Astrocyte of the cerebellum (primary cell): ENCODE measurements around the gene RIPPLY2.
"Not testable (repeated sequence)": the region's sequence is repeated elsewhere in the genome, so short reads cannot be mapped to it uniquely, and the experiment has no call there.

Experiments
- DNase-seq: peaks from one replicate; pipeline ENCODE4 v3.0.0-alpha.2; 2011; ENCODE audit warnings: low read depth
- H3K4me3 ChIP-seq: 2 replicates; pipeline ENCODE4 v1.5.1; 2011; ENCODE audit warnings: mild to moderate bottlenecking, low read depth, low read length, moderate library complexity
- in situ Hi-C: cut with HindIII; loops from 2 replicates; pipeline ENCODE4 v1.10.0; 2017; ENCODE audit warnings: low sequenced_read_pairs
- TF ChIP-seq, protein P1 (sequence below): IDR thresholded peaks from 2 replicates; pipeline ENCODE4 v1.5.1; 2012; ENCODE audit warnings: low read length, low read depth, moderate library complexity, mild to moderate bottlenecking; ENCODE audit errors: missing control alignments

Gene RIPPLY2

DNA sequence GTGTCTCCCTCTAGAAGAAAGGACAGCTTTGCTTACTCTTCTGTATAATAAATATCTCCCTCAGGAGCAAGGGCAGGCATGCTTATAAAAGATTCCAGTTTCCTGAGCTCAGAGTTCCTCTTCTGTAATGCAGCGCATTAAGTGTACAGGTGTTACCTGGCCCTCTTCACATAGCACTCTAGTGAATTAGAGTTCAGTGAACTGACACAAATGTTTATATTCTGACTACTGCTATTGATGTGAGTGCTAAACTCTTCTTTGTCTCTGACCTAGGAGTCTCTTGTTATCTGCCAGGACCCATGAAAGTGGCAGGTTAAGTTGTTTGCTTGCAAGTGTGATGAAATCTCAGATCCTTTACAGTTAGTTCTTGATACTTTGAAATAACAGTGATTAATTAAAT is 39.9 kb downstream of the RIPPLY2 start:
- TF ChIP-seq, protein P1, sequence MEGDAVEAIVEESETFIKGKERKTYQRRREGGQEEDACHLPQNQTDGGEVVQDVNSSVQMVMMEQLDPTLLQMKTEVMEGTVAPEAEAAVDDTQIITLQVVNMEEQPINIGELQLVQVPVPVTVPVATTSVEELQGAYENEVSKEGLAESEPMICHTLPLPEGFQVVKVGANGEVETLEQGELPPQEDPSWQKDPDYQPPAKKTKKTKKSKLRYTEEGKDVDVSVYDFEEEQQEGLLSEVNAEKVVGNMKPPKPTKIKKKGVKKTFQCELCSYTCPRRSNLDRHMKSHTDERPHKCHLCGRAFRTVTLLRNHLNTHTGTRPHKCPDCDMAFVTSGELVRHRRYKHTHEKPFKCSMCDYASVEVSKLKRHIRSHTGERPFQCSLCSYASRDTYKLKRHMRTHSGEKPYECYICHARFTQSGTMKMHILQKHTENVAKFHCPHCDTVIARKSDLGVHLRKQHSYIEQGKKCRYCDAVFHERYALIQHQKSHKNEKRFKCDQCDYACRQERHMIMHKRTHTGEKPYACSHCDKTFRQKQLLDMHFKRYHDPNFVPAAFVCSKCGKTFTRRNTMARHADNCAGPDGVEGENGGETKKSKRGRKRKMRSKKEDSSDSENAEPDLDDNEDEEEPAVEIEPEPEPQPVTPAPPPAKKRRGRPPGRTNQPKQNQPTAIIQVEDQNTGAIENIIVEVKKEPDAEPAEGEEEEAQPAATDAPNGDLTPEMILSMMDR, result no peak
- in situ Hi-C loops, result no loop called here
- no peak overlapping the region for H3K4me3 ChIP-seq
- no peak for DNase-seq

DNA sequence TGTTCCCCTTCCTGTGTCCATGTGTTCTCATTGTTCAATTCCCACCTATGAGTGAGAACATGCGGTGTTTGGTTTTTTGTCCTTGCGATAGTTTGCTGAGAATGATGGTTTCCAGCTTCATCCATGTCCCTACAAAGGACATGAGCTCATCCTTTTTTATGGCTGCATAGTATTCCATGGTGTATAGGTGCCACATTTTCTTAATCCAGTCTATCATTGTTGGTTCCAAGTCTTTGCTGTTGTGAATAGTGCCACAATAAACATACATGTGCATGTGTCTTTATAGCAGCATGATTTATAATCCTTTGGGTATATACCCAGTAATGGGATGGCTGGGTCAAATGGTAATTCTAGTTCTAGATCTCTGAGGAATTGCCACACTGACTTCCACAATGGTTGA is 43.9 kb downstream of the RIPPLY2 start:
- in situ Hi-C loops, H3K4me3 ChIP-seq, DNase-seq: not testable (repeated sequence)

DNA sequence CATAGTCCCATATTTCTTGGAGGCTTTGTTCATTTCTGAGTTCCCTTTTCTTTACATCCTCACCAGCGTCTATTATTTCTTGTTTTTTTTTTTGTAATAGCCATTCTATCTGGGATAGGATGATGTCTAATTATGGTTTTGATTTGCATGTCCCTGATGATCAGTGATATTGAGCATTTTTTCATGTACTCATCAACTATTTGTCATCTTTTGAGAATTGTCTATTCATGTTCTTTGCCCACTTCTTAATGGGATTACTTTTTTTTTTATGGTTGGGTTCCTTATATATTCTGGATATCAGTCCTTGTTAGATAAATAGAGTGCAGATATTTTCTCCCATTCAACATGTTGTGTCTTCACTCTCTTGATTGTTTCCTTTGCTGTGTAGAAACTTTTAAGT is 48.5 kb downstream of the RIPPLY2 start:
- in situ Hi-C loops, result no loop called here
- TF ChIP-seq, protein P1, result no peak
- H3K4me3 ChIP-seq, result no peak overlapping the region
- DNase-seq, result no peak

DNA sequence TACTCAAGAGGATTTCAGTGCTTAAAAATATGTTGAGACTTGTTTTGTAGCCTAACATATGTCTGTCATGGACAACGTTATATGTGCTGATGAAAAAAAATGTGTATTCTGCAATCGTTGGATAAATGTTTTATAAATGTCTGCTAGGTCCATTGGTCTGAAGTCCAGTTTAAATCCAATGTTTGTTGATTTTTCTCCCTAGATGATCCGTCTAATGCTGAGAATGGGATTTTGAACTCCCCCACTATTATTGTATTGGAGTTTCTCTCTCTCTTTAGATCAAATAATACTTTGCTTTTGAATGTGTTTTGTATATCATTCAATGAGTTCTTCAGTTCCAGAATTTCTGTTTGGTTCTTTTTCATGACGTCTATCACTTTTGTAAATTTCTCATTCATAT is 51.2 kb downstream of the RIPPLY2 start:
- H3K4me3 ChIP-seq, result no peak overlapping the region
- in situ Hi-C loops, result no loop called here
- TF ChIP-seq, protein P1, result no peak
- no peak for DNase-seq

DNA sequence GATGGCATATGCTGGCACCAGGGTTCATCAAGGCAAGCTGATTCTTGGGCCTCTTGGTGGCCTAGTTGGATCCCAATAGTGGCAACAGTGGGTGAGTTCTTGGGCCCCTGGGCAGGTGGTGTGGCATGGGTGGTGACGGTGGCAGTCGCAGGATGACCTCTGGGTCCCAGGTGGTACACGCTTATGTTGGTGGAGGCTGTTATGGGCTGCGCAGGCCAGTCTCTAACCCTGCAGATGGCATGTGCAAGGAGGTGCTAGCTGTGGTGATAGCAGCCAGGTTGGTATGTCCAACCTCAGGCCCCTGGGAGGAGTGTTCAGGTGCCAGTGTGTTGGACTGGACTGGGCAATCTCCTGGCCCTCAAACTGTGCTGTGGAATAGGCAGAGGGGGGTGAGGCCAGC is 52.5 kb downstream of the RIPPLY2 start:
- in situ Hi-C loops, result no loop called here
- no peak overlapping the region for H3K4me3 ChIP-seq
- no peak for DNase-seq
- TF ChIP-seq, protein P1, result no peak
